Gastroesophageal sphincter (tissue), 4 donors: ENCODE data around the gene MAFF. TPM values are rescaled to one million over a fixed set of nuclear protein-coding genes. Genes with fewer than 3 reads are reported as not detected.

Experiments
- ATAC-seq: fragments of 150-250 bp; one replicate; pipeline ENCODE4 v1.9.1; 2016; ENCODE audit warnings: mild to moderate bottlenecking, moderate library complexity
- H3K27ac ChIP-seq, 4 donors: fragments of 200-600 bp; sonication (generic) in 3 of 4; 1 replicate in 3 of 4; 2 replicates in 1 of 4; pipeline ENCODE4 v1.5.1; 2016 to 2019
- H3K27me3 ChIP-seq: fragments of 200-600 bp; sonication (generic); one replicate; pipeline ENCODE4 v1.5.1; 2019
- H3K36me3 ChIP-seq, 2 donors: fragments of 200-600 bp; sonication (generic); one replicate each; pipeline ENCODE4 v1.5.1; 2019; ENCODE audit warnings: control low read depth in 1 of 2
- H3K4me1 ChIP-seq, 3 donors: fragments of 200-600 bp; sonication (generic); 1 replicate in 2 of 3; 2 replicates in 1 of 3; pipeline ENCODE4 v1.5.1; 2016 to 2019; ENCODE audit warnings: control low read depth in 2 of 3
- H3K4me3 ChIP-seq, 2 donors: fragments of 200-600 bp; sonication (generic); one replicate each; pipeline ENCODE4 v1.5.1; 2019; ENCODE audit warnings: mild to moderate bottlenecking in 1 of 2, moderate library complexity in 1 of 2
- H3K9me3 ChIP-seq, 3 donors: fragments of 200-600 bp; sonication (generic); one replicate each; pipeline ENCODE4 v1.5.1; 2017 to 2019; ENCODE audit warnings: control low read depth in 2 of 3
- EP300 ChIP-seq: sonication (generic); formaldehyde crosslinking; IDR thresholded peaks from one replicate; pipeline ENCODE4 v1.6.1; 2017; ENCODE audit warnings: antibody characterized with exemption, mild to moderate bottlenecking
- POLR2A ChIP-seq, 2 donors: fragments of 450-650 bp; IDR thresholded peaks; one replicate each; pipeline ENCODE4 v1.6.1; 2017; ENCODE audit warnings: antibody characterized with exemption in 2 of 2, mild to moderate bottlenecking in 2 of 2, moderate library complexity in 1 of 2
- POLR2AphosphoS5 ChIP-seq: sonication (generic); formaldehyde crosslinking; IDR thresholded peaks from one replicate; pipeline ENCODE4 v1.6.1; 2017; ENCODE audit warnings: antibody characterized with exemption
- WGBS, 2 donors: methylation state at CpG; one replicate each; pipeline ENCODE4 v1.1.5; 2018; ENCODE audit warnings: low coverage in 1 of 2; 5-methylcytosine and 5-hydroxymethylcytosine counted together
- total RNA-seq, 4 donors: library from RNA; depleted of rRNA; stranded (reverse); fragments of >200 nt; gene quantifications; one replicate each; pipeline ENCODE4 v1.1.0, GENCODE V29; 2016
- TF ChIP-seq, protein P1 (sequence below), 4 experiments: fragments of 200-600 bp in 2 of 4; fragments of 450-650 bp in 2 of 4; sonication (generic) in 1 of 4; IDR thresholded peaks; one replicate each; pipeline ENCODE4 v1.5.1; 2017 to 2019; ENCODE audit warnings: antibody characterized with exemption in 4 of 4, mild to moderate bottlenecking in 2 of 4, moderate library complexity in 2 of 4

MAFF gene
- total RNA-seq, 4 donors from 2014 or later = 21.2 to 93.7 (median 51.2) TPM

DNA sequence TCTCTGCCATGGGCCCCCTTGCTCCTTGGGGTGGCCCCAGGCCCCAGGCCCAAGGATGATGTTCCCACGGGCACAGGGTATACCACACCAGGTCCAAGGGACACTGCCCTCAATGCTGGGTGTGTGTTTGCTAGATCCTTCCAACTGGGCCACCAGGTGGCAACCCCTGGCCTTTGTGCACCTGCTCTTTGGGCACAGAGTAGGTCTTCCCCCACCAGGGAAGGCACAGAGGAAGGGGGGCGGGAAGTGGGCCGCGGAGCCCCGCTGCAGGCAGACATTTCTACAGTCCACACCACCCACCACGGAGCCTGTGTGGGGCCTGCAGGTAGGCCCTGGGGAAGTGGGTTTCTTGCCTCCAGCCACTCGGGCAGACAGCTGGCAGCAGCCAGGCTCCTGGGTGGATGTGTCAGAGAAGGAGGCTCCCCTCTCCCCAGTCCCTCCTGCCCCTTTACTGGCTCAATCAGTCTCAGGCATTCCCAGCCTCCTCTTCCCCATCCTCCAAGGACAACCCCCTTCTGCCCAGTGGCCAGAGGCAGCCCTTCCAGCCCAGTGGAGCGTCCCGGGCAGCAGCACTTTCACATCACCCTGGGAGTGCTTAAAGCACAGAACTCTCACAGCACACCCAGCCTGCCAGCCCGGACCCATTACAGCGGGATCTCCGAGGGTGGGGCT is 21.6 kb downstream of the MAFF start:
- 64 to 78% methylated on average over 3 to 8 of the region's 12 CpGs for WGBS, 2 donors

DNA sequence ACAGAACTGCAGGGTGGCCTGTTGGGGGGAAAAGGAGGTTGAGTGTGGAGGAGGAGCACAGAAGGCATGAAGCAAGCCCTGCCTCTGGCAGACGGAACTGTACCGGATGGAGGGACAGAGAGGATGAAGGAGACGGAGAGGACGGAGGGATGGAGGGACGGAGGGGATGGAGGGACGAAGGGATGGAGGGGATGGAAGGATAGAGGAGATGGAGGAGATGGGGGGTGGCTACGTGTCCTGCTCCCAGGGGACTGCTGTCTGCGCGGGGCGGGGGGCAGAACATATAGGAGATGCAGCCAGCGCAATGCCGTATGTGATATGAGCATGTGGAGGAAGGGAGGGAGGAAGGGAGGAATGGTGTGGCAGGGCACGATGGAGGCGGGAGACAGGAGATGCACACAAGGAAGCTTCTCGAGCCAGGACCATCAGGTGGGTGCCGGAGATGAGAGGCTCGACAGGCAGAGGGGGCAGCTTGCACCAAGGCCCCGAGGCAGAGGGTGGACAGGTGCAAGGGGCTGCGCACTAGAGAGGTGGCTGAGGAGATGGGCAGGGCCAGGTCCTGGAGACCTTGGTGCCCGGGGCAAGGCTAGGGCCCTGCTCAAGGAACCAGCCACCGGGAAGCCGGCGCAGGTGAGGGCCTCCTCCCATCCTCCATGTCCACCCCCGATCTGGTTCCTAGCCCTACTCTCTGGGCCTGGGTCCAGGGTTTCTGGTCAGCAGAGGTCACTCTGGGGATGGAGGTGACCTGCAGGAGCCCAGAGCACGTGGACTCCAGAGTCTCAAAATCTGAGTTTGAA is 25.3 kb downstream of the MAFF start:
- TF ChIP-seq, protein P1, sequence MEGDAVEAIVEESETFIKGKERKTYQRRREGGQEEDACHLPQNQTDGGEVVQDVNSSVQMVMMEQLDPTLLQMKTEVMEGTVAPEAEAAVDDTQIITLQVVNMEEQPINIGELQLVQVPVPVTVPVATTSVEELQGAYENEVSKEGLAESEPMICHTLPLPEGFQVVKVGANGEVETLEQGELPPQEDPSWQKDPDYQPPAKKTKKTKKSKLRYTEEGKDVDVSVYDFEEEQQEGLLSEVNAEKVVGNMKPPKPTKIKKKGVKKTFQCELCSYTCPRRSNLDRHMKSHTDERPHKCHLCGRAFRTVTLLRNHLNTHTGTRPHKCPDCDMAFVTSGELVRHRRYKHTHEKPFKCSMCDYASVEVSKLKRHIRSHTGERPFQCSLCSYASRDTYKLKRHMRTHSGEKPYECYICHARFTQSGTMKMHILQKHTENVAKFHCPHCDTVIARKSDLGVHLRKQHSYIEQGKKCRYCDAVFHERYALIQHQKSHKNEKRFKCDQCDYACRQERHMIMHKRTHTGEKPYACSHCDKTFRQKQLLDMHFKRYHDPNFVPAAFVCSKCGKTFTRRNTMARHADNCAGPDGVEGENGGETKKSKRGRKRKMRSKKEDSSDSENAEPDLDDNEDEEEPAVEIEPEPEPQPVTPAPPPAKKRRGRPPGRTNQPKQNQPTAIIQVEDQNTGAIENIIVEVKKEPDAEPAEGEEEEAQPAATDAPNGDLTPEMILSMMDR (IDR thresholded peaks at IDR 0.05) = no peak
- TF ChIP-seq POLR2AphosphoS5 (no peak), POLR2A (IDR thresholded peaks at IDR 0.05) (no peak), EP300 (no peak)
- peaks cover 0 to 92% of the 10 kb centered on the region in 2 donors for H3K36me3 ChIP-seq
- H3K27ac ChIP-seq = peak overlapping the region in 1 of 4 donors; percentile 82
- H3K27me3 ChIP-seq = no peaks in the 10 kb centered on the region
- 89 to 90% methylated on average over 14 to 19 of the region's 25 CpGs for WGBS, 2 donors
- H3K9me3 ChIP-seq = no peaks in the 10 kb centered on the region
- ATAC-seq = no peak
- no peak overlapping the region for H3K4me3 ChIP-seq
- peaks cover 0 to 33% (median 12%) of the 10 kb centered on the region in 3 donors for H3K4me1 ChIP-seq

More for the DNA sequence above, 21.6 kb downstream of the MAFF start:
- ATAC-seq = no peak
- no peak for TF ChIP-seq POLR2AphosphoS5
- TF ChIP-seq, protein P1 (IDR thresholded peaks at IDR 0.05) = peak in 1 of 4 experiments; percentile 12
- Histone ChIP-seq H3K4me1 (peaks cover 0 to 37% (median 24%) of the 10 kb centered on the region in 3 donors), H3K9me3 (no peaks in the 10 kb centered on the region), H3K27ac (peak overlapping the region in 2 of 4 donors; percentile 41 to 91), H3K36me3 (peaks cover 0 to 82% of the 10 kb centered on the region in 2 donors), H3K27me3 (no peaks in the 10 kb centered on the region), H3K4me3 (no peak overlapping the region)

DNA sequence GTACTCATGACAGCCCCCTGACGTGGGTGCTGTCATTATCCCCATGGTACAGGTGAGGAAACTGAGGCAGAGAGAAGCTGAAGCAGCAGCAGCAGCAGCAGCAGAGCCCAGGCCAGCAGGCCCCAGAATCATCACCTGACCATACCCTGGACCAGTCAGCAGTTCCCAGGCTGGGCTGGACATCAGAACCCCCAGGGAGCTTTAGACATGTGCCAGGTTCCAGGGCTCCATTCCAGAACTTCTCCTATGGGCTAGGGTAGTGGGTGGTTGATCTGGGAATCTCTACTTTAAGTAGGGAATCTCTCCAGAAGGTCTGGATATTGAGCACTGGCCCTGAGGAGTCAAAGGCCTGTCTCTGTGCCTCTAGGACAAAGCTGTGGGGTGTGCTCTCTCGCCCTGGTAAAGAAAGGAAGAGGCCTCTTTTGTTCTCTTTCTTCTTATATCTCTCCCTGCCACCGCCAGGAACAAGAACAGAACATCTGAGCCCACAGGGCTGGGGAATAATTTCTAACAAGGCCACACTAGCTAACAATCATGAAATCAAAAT is 26.6 kb downstream of the MAFF start:
- Histone ChIP-seq H3K4me1 (peaks cover 0 to 44% (median 12%) of the 10 kb centered on the region in 3 donors), H3K27me3 (no peaks in the 10 kb centered on the region), H3K4me3 (no peak overlapping the region), H3K27ac (peak overlapping the region in 3 of 4 donors; percentile 68 to 82 (median 78)), H3K36me3 (peaks cover 0 to 92% of the 10 kb centered on the region in 2 donors), H3K9me3 (no peaks in the 10 kb centered on the region)
- no peak for TF ChIP-seq POLR2A (IDR thresholded peaks at IDR 0.05)
- 58 to 68% methylated on average over 2 of the region's 3 CpGs for WGBS, 2 donors
- ATAC-seq = no peak

DNA sequence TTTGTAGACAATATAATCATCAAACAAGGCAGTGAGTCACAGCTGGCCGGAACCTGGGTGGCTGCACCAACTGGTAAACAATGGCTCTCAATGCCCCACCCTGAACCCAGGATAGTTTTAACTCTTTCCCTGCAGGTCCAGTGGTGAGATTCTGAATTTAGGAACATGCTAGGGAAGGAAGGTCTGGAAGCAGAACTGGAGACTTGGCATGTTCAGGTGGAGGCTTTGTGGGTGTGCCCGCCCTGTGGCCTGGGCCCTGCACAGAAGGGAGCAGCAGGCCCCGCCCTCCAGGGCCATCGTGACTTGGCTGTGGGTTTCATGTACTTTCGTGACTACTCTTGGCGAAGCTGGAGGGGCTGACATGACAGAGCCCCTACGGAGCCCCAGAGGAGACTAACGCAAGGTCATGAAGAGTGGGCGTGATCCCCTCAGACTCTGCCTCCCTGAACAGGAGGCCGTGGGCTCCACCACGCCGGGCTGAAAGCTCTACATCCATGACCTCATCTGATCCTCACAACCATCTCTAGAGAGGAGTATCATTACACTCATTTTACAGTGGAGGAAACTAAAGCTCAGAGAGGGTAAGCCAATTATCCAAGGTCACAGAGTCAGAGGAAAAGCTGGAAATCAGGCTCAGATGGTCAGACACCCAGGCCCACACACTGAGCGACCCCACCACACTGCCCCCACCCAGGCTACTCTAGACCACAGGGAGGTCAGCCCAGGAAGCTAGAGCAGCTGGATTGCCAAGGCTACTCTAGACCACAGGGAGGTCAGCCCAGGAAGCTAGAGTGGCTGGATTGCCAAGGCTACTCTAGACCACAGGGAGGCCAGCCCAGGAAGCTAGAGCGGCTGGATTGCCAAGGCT is 27.3 kb downstream of the MAFF start:
- Histone ChIP-seq H3K4me3 (no peak overlapping the region), H3K9me3 (no peaks in the 10 kb centered on the region), H3K27me3 (no peaks in the 10 kb centered on the region), H3K36me3 (peaks cover 0 to 92% of the 10 kb centered on the region in 2 donors), H3K27ac (peak overlapping the region in 3 of 4 donors; percentile 68 to 82 (median 78)), H3K4me1 (peaks cover 0 to 50% (median 12%) of the 10 kb centered on the region in 3 donors)
- TF ChIP-seq POLR2AphosphoS5 = peak; percentile 31
- TF ChIP-seq, protein P1 (IDR thresholded peaks at IDR 0.05) = no peak
- TF ChIP-seq POLR2A (IDR thresholded peaks at IDR 0.05) = no peak
- 38 to 40% methylated on average over 2 of the region's 14 CpGs for WGBS, 2 donors
- peak; percentile 78 for ATAC-seq
